Erythroblast (primary cell): ENCODE results near the gene POLE.
A peak's percentile ranks its signal among the peaks of the same experiment; 100 is the strongest.

Source experiments
- DNase-seq, 2 experiments: peaks; one replicate each; lab custom pipeline; 2025; lab: John Stamatoyannopoulos, UW
- GATA1 ChIP-seq: IDR thresholded peaks from 2 replicates; pipeline ENCODE4 v1.6.1; 2011; ENCODE audit warnings: low read depth, mild to moderate bottlenecking, control low read depth, low read length, moderate library complexity
- POLR2A ChIP-seq: IDR thresholded peaks from 2 replicates; pipeline ENCODE4 v1.6.1; 2011; ENCODE audit warnings: mild to moderate bottlenecking, low read length

POLE gene

DNA sequence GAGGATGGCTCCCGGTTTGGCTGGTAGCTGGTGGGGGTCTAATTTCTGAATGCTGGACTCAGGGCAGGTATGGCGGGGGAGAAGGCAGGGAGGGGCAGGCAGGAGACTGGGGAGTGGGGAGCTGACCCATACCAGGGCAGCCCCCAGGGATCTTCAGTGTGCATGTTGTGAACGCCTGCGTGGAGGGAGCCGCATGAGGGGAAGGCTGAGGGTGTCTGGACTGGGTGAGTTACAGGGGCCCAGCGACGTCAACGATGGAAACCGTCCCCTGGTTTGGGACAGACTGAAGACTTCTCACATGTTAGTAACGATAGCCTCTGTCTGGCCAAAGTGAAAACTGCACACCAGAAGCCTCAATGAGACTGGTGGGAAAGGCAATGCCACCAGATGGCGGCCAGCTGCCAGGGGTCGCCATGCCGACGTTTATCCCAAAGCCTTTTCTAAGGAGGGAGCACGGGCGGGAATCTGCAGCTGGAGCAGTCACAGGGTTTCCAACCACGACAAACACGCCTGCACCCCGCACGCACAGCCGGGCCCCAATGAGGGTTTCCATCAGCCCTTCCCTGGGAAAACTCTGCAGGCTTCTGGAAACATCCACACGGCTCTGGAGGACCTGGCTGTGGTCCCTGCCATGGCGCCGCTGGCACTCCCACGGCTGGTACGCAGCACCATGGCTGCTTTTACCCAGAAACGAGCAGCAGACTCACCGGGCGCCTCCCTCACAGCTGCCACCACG, 37.5 kb upstream of the POLE start:
- no peak for TF ChIP-seq POLR2A
- no peak for TF ChIP-seq GATA1
- no peak for DNase-seq

DNA sequence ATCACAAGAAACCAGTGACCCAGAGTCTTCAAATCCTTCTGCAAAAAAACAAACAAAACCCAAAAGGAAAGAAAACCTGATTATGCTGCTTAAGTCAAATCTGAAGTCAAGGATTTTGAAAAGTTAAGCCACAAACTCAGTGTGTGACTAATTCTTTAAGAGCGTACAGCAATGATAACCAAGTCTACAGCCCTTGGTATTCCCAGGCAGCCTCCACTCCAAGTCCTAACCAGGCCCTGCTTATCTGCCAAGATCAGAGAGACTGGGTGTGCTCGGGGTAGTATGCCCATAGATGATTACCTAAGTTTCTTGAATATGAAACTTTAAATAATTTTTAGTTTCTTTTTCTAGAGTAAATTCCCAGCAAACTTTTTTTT, 36.6 kb upstream of the POLE start:
- TF ChIP-seq GATA1, result no peak
- TF ChIP-seq POLR2A, result no peak
- peak; percentile 21 to 38 for DNase-seq

DNA sequence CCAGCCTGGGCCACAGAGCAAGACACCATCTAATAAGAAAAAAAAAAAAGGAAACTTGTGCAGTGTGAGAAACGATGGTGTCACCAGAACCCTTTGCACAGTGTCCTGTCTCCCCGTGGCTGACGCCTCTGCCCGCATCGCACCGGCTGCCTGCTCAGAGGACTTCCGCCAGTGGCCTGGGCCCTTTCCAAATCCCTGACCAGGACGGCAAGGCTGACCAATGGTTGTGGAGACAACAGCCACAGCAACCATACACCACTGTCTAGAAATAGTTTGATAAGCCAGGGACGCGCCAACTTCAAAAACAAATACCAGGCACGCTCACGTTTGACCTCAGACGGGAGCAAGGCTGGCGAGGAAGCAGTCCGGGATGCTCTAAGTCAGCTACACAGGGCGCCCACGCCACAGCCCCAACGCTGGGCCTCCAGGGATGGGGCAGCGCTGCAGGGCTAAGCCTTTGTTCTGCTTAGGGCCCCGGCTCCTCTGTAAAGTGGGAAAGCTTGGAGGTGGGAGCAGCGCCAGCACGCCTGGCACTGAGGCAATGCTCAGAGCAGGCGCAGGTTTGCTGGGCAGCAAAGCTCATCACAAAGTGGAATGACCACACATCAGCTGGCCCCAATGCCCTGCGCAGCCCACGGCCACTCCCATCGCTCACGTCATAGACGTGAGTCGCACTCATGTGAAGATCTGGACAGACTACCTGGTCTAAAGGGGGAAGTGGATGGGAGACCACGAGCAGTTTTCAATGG, 36.0 kb upstream of the POLE start:
- peak in 1 of 2 experiments; percentile 38 for DNase-seq
- TF ChIP-seq POLR2A (no peak), GATA1 (no peak)

DNA sequence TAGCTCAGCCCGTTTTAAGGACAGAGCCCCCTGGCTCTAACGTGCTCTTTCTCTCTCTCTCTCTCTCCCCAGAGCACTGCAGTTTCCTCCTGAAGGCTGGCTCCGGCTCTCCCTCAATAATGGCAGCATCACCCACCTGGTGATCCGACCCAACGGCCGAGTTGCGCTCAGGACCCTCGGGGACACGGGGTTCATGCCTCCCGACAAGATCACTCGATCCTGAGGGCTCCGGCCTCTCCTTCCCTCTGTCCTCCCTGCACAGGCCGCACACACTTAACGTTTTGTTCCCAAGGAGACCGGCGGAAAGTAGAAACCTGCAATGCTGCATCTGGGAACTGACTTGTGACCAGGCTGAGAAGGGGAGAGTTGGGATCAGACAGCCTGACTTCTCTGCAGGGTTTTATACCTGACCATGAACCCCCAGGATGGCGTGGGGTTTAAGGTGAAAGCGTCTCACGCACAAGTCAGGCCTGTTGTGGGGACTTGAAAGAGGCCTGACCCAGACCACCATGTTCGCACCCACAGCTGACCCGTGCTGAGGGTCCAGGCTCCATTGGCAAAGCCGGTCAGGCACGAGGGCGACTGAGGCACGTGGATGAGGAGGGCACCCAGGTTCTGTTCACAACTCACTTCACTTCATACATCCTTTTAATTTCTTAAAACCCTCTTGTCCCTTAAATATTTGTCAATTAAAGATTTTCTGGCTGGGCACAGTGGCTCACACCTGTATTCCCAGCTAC, 33.6 kb upstream of the POLE start:
- TF ChIP-seq GATA1, result no peak
- no peak for TF ChIP-seq POLR2A
- no peak for DNase-seq

DNA sequence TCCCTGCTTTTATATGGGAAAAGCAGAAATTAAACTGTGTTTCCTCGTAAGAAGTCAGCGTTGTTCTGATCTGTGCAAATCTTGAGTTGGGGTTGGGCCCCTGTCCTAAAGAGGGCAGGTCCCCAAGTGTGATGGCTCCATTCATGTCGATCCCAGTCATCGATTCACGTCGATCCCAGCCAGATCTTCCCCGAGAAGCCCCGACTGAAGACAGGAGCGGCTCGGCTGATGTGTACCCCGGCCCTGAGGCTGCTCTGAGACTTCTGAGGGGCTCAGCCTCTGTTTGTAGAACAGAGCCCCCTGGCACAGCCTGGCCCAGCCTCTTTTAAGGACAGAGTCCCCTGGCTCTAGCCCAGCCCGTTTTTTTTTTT, 32.8 kb upstream of the POLE start:
- TF ChIP-seq GATA1 (no peak), POLR2A (no peak)
- no peak for DNase-seq

DNA sequence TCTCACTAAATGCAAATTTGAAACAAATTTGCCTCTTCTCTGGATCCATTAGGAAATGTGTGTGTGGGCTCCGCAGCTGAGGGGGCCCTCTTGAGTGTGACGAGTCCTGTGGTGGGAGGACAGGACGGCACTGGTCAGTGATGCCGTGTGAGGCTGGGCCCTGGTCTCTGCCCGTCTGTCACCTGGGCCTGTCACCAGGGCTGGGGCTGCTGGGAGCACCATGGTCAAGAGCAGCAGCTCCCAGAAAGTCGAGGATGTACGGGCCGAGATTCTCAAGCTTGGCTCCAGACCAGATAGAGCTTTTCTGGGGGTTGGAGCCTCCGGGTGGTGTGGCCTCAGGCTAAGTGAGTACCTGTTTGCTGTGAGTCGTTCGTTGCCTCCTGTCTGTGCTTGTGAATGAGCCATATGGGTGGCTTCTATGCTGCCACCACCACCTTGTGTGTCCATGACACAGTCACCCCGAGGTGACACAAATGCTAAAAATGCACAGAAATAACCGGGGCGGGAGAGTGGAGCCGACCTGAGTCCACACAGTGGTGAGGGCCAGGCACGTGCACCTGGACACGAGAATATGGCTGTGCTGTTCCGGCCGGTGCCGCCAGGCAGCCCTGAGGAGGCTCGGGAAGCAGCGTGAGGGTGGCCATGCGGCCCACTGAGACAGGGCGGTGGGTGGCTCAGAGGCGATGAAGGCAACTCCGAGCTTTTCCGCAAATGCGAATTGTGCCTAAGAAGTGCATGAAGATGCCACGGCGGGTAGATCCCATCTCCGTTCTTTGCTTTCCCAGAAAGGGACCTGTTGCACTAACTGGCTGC, 32.2 kb upstream of the POLE start:
- TF ChIP-seq GATA1 (no peak), POLR2A (no peak)
- no peak for DNase-seq

DNA sequence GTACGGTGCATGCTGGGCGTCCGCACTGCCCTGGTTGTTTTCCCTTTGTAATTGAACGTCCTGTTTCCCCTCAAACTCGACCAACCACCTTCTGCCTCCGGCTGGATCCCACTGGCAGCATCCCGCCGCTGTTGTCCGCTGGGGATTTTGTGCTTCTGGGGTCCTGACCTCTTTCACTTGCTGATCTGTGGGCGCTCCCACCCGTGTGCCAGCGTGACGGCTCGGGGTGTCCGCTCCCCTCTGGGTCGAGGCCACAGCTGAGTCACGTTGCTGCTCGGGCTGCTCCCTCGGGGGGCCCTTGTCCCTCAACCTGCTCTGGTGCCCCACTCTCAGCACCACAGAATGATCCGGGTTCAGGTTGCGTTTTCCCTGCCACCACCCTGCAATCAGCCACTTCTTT, 31.5 kb upstream of the POLE start:
- TF ChIP-seq POLR2A, result no peak
- TF ChIP-seq GATA1, result no peak
- DNase-seq, result no peak

DNA sequence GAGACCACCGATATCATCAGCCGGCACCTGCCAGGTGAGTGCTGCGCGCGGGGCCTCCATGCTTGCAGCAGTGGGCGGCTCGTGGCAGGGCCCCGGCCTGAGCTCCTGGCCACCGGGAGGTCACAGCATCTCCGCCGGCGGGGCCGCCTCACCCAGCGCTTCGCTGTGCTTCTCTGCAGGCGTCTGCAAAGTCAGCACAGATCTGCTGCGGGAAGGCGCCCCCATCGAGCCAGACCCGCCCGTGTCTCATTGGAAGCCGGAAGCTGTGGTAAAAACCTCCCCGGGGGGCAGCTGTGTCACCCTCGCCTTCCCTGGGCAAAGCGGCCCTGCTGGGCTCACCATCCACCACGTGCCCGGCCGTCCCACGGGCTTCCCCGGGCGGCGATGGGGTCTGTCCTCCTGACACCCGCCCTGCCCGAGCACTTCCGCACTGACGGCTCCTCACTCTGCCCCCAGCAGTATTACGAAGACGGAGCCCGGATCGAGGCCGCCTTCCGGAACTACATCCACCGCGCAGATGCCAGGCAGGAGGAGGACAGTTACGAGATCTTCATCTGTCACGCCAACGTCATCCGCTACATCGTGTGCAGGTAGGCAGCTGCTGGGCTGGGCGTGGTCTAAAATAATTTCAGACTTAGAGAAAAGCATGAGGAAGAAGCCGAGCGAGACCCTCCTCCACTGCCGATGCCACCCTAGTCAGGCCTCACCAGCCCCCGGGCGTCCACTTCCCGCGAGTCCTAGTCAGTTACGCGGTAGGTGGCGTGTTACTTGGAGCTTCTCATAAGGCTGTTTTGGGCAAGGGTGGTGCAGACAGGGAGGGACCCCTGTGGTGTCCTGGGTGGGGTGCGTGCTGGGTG, 30.6 kb upstream of the POLE start:
- TF ChIP-seq POLR2A (no peak), GATA1 (no peak)
- DNase-seq, result peak in 1 of 2 experiments; percentile 22

DNA sequence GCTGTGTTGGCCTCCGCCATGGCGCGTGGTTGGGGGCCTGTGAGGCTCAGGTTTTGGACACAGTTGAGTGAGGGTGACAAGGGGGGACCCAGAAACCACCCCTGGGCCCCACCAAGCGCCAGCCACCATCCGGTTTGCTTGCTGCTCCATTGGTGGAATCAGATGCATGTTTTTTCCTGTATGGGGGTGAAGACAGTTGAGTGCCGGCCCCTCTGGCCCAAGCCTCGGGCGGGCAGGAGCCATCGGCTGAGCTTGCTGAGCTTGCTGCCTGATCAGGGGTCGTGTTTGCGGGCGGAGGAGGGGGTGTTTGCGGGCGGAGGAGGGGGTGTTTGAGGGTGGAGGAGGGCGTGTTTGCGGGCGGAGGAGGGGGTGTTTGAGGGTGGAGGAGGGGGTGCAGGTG, 29.9 kb upstream of the POLE start:
- no peak for DNase-seq
- TF ChIP-seq POLR2A, result no peak
- TF ChIP-seq GATA1, result no peak

DNA sequence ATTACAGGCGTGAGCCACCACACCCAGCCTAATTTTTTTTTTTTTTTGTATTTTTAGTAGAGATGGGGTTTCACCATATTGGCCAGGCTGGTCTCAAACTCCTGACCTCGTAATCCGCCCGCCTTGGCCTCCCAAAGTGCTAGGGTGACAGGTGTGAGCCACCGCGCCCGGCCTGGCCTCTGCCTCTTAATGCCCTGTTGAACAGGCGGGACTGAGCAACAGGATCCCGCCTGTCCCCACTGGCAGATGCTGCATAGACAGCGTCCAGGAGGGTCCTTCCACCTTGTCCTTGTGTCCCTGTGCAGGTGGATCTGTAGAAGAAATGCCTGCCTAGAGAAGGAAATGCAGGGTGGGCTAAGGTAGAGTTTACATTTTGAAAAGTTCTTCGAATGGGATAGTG, 29.2 kb upstream of the POLE start:
- DNase-seq, result no peak
- no peak for TF ChIP-seq POLR2A
- TF ChIP-seq GATA1, result no peak

DNA sequence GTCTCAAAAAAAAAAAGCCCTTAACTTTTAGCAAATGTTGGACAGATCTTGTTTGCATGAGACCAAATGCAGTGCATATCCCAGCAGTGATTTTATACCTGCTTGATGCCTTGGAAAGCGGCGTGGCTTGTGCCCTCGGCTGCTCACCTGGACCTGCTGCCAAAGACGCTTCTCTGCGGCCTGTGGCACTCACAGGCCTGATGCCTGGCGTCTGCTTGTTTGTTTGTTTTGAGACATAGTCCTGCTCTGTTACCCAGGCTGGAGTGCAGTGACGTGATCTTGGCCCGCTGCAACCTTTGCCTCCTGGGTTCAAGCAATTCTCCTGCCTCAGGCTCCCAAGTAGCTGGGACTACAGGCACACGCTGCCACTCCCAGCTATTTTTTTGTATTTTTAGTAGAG, 28.7 kb upstream of the POLE start:
- no peak for DNase-seq
- TF ChIP-seq GATA1 (no peak), POLR2A (no peak)

DNA sequence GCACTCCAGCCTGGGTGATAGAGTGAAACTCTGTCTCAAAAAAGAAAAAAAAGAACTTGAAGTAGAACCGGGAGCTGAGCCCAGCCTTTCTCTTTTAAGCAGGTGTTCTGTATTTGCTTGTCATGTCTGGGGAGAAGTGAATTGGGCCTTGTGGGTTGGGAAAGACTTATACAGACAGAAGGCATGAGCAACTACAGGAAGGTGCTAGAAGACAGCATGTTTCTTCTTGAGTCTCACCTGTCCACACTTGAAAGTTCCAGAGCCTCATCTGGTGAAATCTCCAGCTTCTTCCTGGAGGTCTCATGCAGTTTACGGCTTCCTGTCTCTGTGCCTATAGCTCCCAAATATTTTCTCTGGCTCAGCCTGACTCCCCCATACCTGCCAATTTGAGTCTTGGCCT, 26.0 kb upstream of the POLE start:
- no peak for DNase-seq
- no peak for TF ChIP-seq POLR2A
- no peak for TF ChIP-seq GATA1
